ENCODE data around the gene GARNL3.

DNA sequence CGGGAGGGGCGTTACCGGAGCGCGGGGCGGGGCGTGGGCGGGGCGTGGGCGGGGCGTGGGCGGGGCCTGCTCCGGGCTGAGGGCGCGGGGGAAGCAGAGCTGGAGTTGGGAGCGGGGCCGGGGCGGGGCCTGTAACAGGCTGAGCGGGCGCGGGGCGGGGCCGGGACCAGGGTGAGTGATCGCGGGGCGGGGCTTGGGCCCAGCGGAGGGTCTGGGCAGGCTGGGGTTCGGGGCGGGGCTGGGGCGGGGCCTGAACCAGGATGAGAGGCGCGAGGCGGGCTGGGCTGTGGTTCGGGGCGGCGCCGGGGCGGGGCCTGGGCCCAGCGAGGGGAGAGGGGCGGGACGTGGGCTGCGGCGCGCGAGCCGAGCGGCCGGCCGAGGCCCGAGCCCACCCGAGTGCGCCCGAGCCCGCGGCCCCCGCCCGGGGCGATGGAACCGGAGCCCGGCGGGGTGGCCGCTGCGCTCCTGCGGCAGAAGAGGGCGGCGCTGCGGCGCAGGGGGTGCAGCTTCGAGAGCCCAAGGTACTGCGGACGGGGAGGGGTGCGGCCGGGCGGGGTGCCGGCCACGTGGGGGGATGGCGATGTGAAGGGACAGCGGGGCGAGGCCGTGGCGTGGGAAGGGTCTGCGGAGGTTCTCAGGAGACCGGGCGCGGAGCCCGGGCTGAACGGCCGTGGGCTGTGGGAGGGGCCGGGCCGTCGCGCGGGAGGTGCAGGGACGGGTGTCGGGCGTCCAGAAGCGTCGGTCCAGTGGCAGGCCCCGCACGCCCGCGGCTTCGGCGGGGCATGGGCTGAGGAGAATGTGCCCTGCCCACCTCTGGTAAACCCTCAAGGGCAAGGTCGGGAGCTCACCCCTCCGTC lies 39.5 kb upstream of the GARNL3 start:
- TF ChIP-seq, protein P1, sequence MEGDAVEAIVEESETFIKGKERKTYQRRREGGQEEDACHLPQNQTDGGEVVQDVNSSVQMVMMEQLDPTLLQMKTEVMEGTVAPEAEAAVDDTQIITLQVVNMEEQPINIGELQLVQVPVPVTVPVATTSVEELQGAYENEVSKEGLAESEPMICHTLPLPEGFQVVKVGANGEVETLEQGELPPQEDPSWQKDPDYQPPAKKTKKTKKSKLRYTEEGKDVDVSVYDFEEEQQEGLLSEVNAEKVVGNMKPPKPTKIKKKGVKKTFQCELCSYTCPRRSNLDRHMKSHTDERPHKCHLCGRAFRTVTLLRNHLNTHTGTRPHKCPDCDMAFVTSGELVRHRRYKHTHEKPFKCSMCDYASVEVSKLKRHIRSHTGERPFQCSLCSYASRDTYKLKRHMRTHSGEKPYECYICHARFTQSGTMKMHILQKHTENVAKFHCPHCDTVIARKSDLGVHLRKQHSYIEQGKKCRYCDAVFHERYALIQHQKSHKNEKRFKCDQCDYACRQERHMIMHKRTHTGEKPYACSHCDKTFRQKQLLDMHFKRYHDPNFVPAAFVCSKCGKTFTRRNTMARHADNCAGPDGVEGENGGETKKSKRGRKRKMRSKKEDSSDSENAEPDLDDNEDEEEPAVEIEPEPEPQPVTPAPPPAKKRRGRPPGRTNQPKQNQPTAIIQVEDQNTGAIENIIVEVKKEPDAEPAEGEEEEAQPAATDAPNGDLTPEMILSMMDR (IDR thresholded peaks at IDR 0.05): no peak
- TF ChIP-seq EZH2 (IDR thresholded peaks at IDR 0.05; ENCODE audit: borderline replicate concordance, insufficient read depth, low read depth, low read length, poor library complexity, severe bottlenecking): no peak
